DMS153 treated with DMSO at 0.1 percent for 48 hours (cell line): ENCODE data around the gene SCAP.

ENCODE experiments used
- DNase-seq: peaks from one replicate; lab custom pipeline; 2025; ENCODE audit not compliant: unreplicated experiment; lab: John Stamatoyannopoulos, UW

SCAP gene

DNA sequence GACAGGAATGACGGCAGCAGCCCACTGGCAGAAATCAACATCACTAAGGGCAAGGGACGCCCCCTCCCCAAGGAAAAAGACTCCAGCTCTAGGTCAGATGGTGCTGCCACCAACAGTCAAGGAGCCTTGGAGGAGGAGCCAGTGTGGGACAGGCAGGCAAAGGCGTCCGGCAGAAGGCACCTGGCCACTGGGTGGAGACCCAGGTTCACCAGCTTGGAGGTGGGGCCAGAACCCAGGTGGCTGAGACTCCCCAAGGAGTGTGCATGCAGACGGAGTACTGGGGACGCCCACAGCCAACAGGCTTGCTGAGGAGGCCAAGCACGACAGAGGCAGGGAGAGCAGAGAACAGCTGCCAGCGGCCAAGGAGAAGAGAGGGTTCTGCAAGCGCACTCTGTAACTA, 59.7 kb downstream of the SCAP start:
- no peak for DNase-seq

- DNase-seq = no peak
Measured at GRCh38 chr3:47414666-47415587, 60.8 kb downstream of the SCAP start.

DNA sequence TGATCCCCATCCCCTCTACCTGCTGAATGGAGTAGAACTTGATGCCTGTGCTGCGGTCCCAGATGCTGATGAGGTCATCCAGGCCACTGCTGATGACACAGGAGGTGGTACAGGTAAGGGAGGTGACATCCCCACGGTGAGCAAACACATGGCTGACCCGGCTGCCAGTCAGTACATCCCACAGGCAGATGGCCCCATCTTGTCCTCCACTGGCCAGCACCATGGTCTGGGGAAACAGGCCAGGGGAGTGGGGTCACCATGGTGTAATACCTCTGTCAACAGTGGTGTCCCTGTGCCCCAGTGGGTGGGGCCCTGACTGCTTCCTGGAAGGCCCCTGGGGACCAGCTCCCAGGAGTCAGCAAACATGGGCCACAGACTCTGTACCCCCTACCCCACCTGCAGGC, 61.6 kb downstream of the SCAP start:
- DNase-seq = no peak

- DNase-seq = no peak
Measured at GRCh38 chr3:47413751-47414150, 62.0 kb downstream of the SCAP start.

- no peak for DNase-seq
Measured at GRCh38 chr3:47412842-47413520, 62.8 kb downstream of the SCAP start.

DNA sequence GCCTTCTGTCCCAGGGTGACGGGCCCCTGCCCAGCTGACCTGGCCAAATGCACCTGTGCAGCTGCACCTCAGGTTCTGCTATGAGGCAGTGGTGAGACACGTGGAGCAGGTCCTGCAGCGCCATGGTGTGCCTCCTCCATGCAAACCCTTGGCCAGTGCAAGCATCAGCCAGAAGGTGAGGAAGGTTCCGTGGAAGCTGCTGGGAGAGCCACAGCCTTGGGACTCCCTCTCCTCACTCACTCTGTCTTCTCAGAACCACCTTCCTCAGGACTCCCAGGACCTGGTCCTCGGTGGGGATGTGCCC, 63.3 kb downstream of the SCAP start:
- no peak for DNase-seq

GRCh38 chr3:47411696-47412452, 63.9 kb downstream of the SCAP start:
- no peak for DNase-seq

GRCh38 chr3:47410801-47411646, 64.7 kb downstream of the SCAP start:
- no peak for DNase-seq

GRCh38 chr3:47410417-47410720, 65.4 kb downstream of the SCAP start:
- DNase-seq = no peak

- no peak for DNase-seq
Measured at GRCh38 chr3:47409688-47410416, 65.9 kb downstream of the SCAP start.

DNA sequence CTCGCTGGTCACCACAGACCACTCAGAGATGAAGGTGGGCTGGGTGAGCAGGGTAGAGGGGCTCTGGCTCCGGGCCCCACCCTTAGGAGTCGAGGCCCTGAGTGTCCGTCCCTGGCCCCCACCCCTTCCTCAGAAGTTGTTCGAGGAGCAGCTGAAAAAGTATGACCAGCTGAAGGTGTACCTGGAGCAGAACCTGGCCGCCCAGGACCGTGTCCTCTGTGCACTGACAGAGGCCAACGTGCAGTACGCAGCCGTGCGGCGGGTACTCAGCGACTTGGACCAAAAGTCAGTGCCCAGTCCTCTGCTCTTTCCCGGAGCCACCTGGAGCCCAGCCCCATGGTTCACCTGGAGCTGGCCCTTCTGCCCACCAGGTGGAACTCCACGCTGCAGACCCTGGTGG, 66.5 kb downstream of the SCAP start:
- no peak for DNase-seq

DNA sequence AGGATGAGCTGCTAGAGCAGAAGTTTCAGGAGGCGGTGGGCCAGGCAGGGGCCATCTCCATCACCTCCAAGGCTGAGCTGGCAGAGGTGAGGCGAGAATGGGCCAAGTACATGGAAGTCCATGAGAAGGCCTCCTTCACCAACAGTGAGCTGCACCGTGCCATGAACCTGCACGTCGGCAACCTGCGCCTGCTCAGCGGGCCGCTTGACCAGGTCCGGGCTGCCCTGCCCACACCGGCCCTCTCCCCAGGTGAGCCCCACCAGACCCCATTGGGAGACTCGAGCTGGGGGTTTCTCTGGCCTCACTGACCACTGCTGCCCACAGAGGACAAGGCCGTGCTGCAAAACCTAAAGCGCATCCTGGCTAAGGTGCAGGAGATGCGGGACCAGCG, 66.9 kb downstream of the SCAP start:
- DNase-seq = no peak

- DNase-seq = no peak
Measured at GRCh38 chr3:47407896-47408838, 67.6 kb downstream of the SCAP start.

DNA sequence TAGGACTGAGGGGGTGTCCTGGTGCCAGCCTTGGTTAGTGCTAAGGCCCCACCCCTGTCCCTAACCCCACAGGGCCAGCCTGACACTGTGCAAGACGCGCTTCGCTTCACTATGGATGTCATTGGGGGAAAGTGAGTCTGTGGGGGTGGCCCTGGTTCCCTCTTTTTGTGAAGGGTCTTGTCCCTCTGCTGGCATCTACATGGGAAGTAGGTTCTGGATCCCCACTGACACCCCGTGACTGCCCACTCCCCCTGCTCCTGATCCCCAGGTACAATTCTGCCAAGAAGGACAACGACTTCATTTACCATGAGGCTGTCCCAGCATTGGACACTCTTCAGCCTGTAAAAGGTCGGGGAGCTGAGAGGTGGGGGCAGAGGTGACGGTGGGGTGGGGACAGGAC, 68.5 kb downstream of the SCAP start:
- DNase-seq = no peak

DNA sequence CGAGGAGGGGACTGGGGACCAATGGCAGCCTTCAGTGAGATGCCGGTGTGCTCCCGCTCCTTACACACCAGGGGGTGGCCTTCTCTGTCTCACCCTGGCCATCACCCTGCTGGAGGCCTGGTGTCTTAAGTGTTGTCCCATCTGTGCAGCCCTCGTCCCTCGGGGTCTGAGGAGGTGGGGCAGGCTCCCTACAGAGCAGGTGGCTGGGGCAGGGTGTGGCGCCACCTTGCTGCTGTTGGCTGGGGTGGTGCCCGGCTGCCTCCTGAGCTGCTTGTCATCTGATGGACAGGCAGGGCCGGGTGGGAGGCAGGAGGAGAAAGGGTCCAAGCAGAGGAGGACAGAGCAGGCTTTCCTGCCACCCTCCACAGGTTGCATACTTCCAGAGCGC, 69.0 kb downstream of the SCAP start:
- no peak for DNase-seq

DNA sequence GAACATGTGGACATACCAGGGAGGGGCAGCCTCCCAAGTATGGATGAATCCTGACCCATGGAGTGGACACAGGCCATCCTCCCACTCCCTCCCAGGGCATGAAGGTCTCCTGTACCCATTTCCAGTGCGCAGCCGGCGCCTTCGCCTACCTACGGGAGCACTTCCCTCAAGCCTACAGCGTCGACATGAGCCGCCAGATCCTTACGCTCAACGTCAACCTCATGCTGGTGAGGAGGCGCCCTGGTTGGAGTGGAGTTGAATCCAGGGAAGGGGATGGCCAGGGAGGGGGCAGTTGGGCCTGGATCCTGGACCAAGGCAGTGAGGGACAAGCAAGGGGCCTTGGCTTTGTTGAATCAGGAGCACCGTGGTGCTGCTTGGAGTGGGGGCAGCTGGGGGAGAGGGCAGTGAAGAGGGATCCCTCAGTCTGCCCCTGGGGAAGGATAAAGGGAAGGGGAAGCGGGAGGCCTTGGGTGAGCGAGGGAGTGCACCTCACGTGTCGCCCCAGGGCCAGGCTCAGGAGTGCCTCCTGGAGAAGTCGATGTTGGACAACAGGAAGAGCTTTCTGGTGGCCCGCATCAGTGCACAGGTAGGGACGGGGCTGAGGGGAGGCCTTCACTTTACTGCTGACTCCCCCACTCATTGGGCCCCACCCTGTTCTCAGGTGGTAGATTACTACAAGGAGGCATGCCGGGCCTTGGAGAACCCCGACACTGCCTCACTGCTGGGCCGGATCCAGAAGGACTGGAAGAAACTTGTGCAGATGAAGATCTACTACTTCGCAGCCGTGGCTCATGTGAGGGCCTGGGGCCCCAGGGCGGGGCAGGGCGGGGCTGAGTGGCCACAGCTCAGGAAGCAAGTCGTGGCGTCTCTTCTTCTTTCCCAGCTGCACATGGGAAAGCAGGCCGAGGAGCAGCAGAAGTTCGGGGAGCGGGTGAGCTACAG, 69.7 kb downstream of the SCAP start:
- DNase-seq = no peak

DNA sequence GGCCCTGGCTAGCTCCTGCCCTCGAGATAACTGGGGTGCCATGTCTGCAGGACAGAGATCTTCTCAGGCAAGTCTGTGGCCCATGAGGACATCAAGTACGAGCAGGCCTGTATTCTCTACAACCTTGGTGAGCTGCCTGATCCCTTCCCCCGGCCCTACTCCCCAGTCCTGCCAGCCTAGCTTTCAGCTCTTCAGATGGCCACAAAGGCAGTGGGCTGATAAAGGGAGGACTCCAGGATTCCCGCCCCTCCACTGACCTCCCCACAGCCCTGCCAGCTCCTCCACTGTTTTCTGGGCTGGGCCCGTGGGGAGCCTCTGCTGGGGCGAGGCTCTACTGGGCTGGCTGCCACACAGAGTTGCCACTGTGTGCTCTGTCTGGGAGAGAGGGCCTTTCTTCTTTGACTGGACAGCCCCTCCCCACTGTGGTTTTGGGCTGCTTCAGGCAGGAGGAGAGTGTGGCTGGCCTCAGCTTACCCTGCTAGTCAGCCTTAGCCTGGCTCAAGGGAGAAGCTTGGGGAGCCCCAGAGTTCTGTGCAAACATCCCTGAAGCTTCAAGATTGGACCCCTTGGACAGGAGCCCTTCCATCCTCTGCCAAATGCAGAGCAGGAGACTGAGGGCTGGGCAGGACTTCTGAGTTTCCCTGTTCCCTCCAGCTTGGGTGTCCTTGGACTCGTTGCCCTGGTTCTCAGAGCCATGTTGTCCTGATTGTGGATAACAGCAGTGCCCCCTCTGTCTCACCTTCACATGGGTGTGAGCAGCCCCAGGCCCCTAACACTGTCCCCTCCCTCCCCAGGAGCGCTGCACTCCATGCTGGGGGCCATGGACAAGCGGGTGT, 70.6 kb downstream of the SCAP start:
- DNase-seq = no peak
